GM12878 (cell line): ENCODE data around the gene PLEKHF1. TPM values are rescaled to one million over a fixed set of nuclear protein-coding genes. Genes with fewer than 3 reads are reported as not detected.

Experiments used
- ATAC-seq: fragments of 200-7000 bp; cut with Tn5 transposase; 3 replicates; pipeline ENCODE4 v1.9.1; 2020; ENCODE audit warnings: mild to moderate bottlenecking, moderate library complexity
- BruUV-seq: library from RNA; stranded (reverse); fragments of 400-500 nt; replicated peaks from 2 replicates; lab custom pipeline; 2021; lab: Mats Ljungman, UMichigan
- CTCF ChIA-PET: fragments of 300-600 bp; sonication (Branson Sonifier 250); formaldehyde crosslinking; extraction: SDS; loops from one replicate; lab custom pipeline; 2021; ENCODE audit warnings: inconsistent platforms; lab: Yijun Ruan, JAX
- POLR2A ChIA-PET: fragments of 350-600 bp; formaldehyde crosslinking; extraction: SDS; loops from one replicate; lab custom pipeline; 2021; ENCODE audit warnings: inconsistent platforms; lab: Charles Lee
- RAD21 ChIA-PET: fragments of 300-600 bp; sonication (Branson Sonifier 250); formaldehyde crosslinking; loops from one replicate; lab custom pipeline; 2023; ENCODE audit warnings: antibody characterized with exemption; ENCODE audit not compliant: unreplicated experiment; lab: Charles Lee
- SMC1A ChIA-PET: fragments of 300-600 bp; sonication (Branson Sonifier 250); formaldehyde crosslinking; loops from one replicate; lab custom pipeline; 2023; ENCODE audit not compliant: unreplicated experiment, uncharacterized antibody; lab: Charles Lee
- DNase-seq: peaks from one replicate; pipeline ENCODE4 v3.0.0-alpha.2; 2011; ENCODE audit warnings: low read depth, low spot score
- FAIRE-seq: peaks from 3 replicates; lab custom pipeline; 2011; peaks lifted over from hg19 to GRCh38; lab: Jason Lieb, UNC
- H2AFZ ChIP-seq: 2 replicates; pipeline ENCODE4 v1.6.0; 2011; ENCODE audit warnings: low read depth, low read length, control low read depth; ENCODE audit not compliant: control insufficient read depth
- H3K27ac ChIP-seq: 2 replicates; pipeline ENCODE4 v1.5.1; 2011; ENCODE audit warnings: control low read depth; ENCODE audit not compliant: control insufficient read depth, insufficient read depth
- H3K27me3 ChIP-seq, 2 experiments: replicated peaks in 1 of 2; 2 replicates each; pipeline versions ENCODE4 v1.6.0 to v1.6.1; 2011; ENCODE audit warnings: low read length in 1 of 2; ENCODE audit not compliant: control insufficient read depth in 2 of 2, insufficient read depth in 2 of 2
- H3K36me3 ChIP-seq, 2 experiments: 2 replicates each; pipeline ENCODE4 v1.5.1; 2011; ENCODE audit warnings: low read length in 1 of 2; ENCODE audit not compliant: control insufficient read depth in 2 of 2, insufficient read depth in 2 of 2
- H3K4me1 ChIP-seq: 2 replicates; pipeline ENCODE4 v1.6.1; 2011; ENCODE audit warnings: mild to moderate bottlenecking, low read length, moderate library complexity, mixed read lengths; ENCODE audit not compliant: control insufficient read depth, insufficient read depth
- H3K4me2 ChIP-seq: 2 replicates; pipeline ENCODE4 v1.6.0; 2011; ENCODE audit warnings: control low read depth; ENCODE audit not compliant: control insufficient read depth, insufficient read depth
- H3K4me3 ChIP-seq: fragments of 200-600 bp; sonication (generic); 2 replicates; pipeline ENCODE4 v1.5.1; 2016
- H3K79me2 ChIP-seq: 2 replicates; pipeline ENCODE4 v1.6.0; 2011; ENCODE audit warnings: low read length; ENCODE audit not compliant: control insufficient read depth, insufficient read depth
- H3K9ac ChIP-seq: 2 replicates; pipeline ENCODE4 v1.8.0; 2011; ENCODE audit warnings: low read length, control low read depth, mixed read lengths; ENCODE audit not compliant: control insufficient read depth, insufficient read depth
- H3K9me3 ChIP-seq: replicated peaks from 3 replicates; pipeline ENCODE4 v1.5.1; 2011; ENCODE audit warnings: mild to moderate bottlenecking, low read length; ENCODE audit not compliant: control insufficient read depth, insufficient read depth
- H4K20me1 ChIP-seq: 2 replicates; pipeline ENCODE4 v1.6.0; 2011; ENCODE audit not compliant: control insufficient read depth, insufficient read depth
- HDGF ChIP-seq: fragments of 450-650 bp; IDR thresholded peaks from 2 replicates; pipeline ENCODE4 v1.6.1; 2016; ENCODE audit warnings: antibody characterized with exemption
- MTA2 ChIP-seq: fragments of 450-650 bp; IDR thresholded peaks from 2 replicates; pipeline ENCODE4 v1.6.1; 2016; ENCODE audit warnings: low read depth, mild to moderate bottlenecking, moderate library complexity
- NR2F1 ChIP-seq: fragments of 450-650 bp; conservative IDR thresholded peaks from 2 replicates; pipeline ENCODE4 v1.6.1; 2017; ENCODE audit warnings: mild to moderate bottlenecking
- POLR2A ChIP-seq: IDR thresholded peaks from 2 replicates; pipeline ENCODE4 v1.6.1; 2011; ENCODE audit warnings: low read depth, mild to moderate bottlenecking, low read length
- RAD51 ChIP-seq: fragments of 450-650 bp; IDR thresholded peaks from 2 replicates; pipeline ENCODE4 v1.6.1; 2016; ENCODE audit warnings: moderate library complexity, mild to moderate bottlenecking, inconsistent platforms
- SKIL ChIP-seq: fragments of 450-650 bp; IDR thresholded peaks from 2 replicates; pipeline ENCODE4 v1.6.1; 2017; ENCODE audit warnings: mild to moderate bottlenecking, low read depth, inconsistent platforms; ENCODE audit not compliant: poor library complexity, severe bottlenecking
- TCF7 ChIP-seq: IDR thresholded peaks from 2 replicates; pipeline ENCODE4 v1.6.1; 2014; ENCODE audit warnings: antibody characterized with exemption, borderline replicate concordance
- ZNF687 ChIP-seq: fragments of 450-650 bp; IDR thresholded peaks from 2 replicates; pipeline ENCODE4 v1.6.1; 2017; ENCODE audit warnings: mild to moderate bottlenecking, moderate library complexity
- WGBS: methylation state at CpG from one replicate; pipeline ENCODE4 v1.1.6; 2016; ENCODE audit warnings: low lambda C conversion rate; ENCODE audit not compliant: insufficient replicate concordance, insufficient coverage; ENCODE audit errors: missing lambda C conversion rate; 5-methylcytosine and 5-hydroxymethylcytosine counted together
- in situ Hi-C: fragments of 300-500 bp; cut with MboI; formaldehyde crosslinking; loops from 9 replicates; pipeline ENCODE4 v1.14.3; 2018; ENCODE audit warnings: mixed read lengths
- intact Hi-C: fragments of 100-400 bp; cut with micrococcal nuclease; formaldehyde crosslinking; loops from one replicate; pipeline ENCODE4 v1.14.2; 2022; ENCODE audit not compliant: unreplicated experiment
- polyA plus RNA-seq, 11 experiments: library from polyadenylated mRNA; depleted of rRNA in 4 of 11; unstranded in 6 of 11; stranded (reverse) in 5 of 11; fragments of >200 nt; fragmentation: Nextera tagmentation in 4 of 11; fragmentation: Illumina TruSeq in 1 of 11; extraction: Ambion mirVana in 4 of 11; extraction: Trizol in 1 of 11; gene quantifications; 1 replicate in 1 of 11; 2 replicates in 10 of 11; pipeline versions ENCODE4 v1.2.1 to v1.2.3, GENCODE V29; 2011 to 2016; ENCODE audit warnings: inconsistent platforms in 2 of 11, missing spikeins in 2 of 11, low read depth in 1 of 11
- total RNA-seq, 4 experiments: library from RNA; depleted of rRNA in 3 of 4; stranded (reverse); fragments of >200 nt in 3 of 4; fragmentation: Illumina TruSeq in 1 of 4; extraction: Trizol in 1 of 4; gene quantifications; 2 replicates each; pipeline versions ENCODE4 v1.2.1 to v1.2.3, GENCODE V29; 2013 to 2021

Gene PLEKHF1
- total and polyA plus RNA-seq, 10 of the 15 experiments (the other 5 are each of a cell fraction or from before 2014, with no cell fraction given) = 0.10 to 20.3 (median 15.3) TPM

GRCh38 chr19:29636553-29637360 lies 28.5 kb upstream of the PLEKHF1 start:
- DNase-seq = no peak
- ATAC-seq = no peak
- Histone ChIP-seq H4K20me1 (no peaks in the 10 kb centered on the region), H3K9ac (no peak overlapping the region), H3K27me3 (no peaks in the 10 kb centered on the region)
- WGBS = 59% methylated on average over 12 of the region's 12 CpGs
- POLR2A ChIA-PET = interaction anchor here (0.5 to 0.7 kb wide), 2 partner anchors 13 to 185 kb away, joined by 3 read pairs; no protein-coding TSS in a partner anchor
- TF ChIP-seq TCF7 = no peak
- TF ChIP-seq POLR2A = no peak
- no peak for TF ChIP-seq HDGF
- TF ChIP-seq, all 136 proteins: peak for 0
- Histone ChIP-seq H3K4me3 (no peak overlapping the region), H3K4me2 (no peak overlapping the region), H3K36me3 (no peaks in the 10 kb centered on the region), H3K27ac (no peak overlapping the region), H3K4me1 (no peaks in the 10 kb centered on the region), H3K79me2 (no peaks in the 10 kb centered on the region), H3K9me3 (no peaks in the 10 kb centered on the region), H2AFZ (no peak overlapping the region)
- CTCF ChIA-PET = interaction anchor here (0.9 kb wide), 1 partner anchor 25 kb away, joined by 3 read pairs; no protein-coding TSS in a partner anchor
- RAD21 ChIA-PET = no interaction called here
- in situ Hi-C loops (no loop called here), intact Hi-C loops (no loop called here)
- SMC1A ChIA-PET = no interaction called here
- no TSS peak for BruUV-seq
- FAIRE-seq = no peak

GRCh38 chr19:29639086-29639485 lies 26.2 kb upstream of the PLEKHF1 start:
- WGBS = 65% methylated on average over 8 of the region's 8 CpGs
- Histone ChIP-seq H3K4me2 (no peak overlapping the region), H3K36me3 (no peaks in the 10 kb centered on the region), H3K4me1 (no peaks in the 10 kb centered on the region), H3K27me3 (no peaks in the 10 kb centered on the region), H4K20me1 (no peaks in the 10 kb centered on the region), H2AFZ (no peak overlapping the region), H3K9me3 (no peaks in the 10 kb centered on the region), H3K4me3 (no peak overlapping the region), H3K79me2 (no peaks in the 10 kb centered on the region), H3K9ac (no peak overlapping the region), H3K27ac (no peak overlapping the region)
- BruUV-seq = no TSS peak
- POLR2A ChIA-PET = no interaction called here
- RAD21 ChIA-PET = no interaction called here
- DNase-seq (no peak), FAIRE-seq (no peak), ATAC-seq (no peak)
- SMC1A ChIA-PET = no interaction called here
- intact Hi-C loops = no loop called here
- in situ Hi-C loops = no loop called here
- CTCF ChIA-PET = no interaction called here
- TF ChIP-seq MTA2 (no peak), ZNF687 (no peak), SKIL (no peak), NR2F1 (no peak), RAD51 (no peak)
